Right renal pelvis (tissue), 4 donors: Measurements from ENCODE around the gene PLCB3. TPM values are rescaled to one million over a fixed set of nuclear protein-coding genes. Genes with fewer than 3 reads are reported as not detected.

Experiments
- DNase-seq, 4 donors: peaks; one replicate each; pipeline ENCODE4 v3.0.0-alpha.2; 2013; ENCODE audit warnings: low read depth in 4 of 4, low spot score in 3 of 4, missing footprints in 1 of 4
- polyA plus RNA-seq, 4 donors: library from polyadenylated mRNA; unstranded; fragments of 120-200 nt; gene quantifications; one replicate each; pipeline ENCODE4 v1.2.1, GENCODE V29; 2013; ENCODE audit not compliant: insufficient read length in 4 of 4

The PLCB3 gene
- polyA plus RNA-seq, 4 donors, result 12.2 to 15.1 (median 13.8) TPM

DNA sequence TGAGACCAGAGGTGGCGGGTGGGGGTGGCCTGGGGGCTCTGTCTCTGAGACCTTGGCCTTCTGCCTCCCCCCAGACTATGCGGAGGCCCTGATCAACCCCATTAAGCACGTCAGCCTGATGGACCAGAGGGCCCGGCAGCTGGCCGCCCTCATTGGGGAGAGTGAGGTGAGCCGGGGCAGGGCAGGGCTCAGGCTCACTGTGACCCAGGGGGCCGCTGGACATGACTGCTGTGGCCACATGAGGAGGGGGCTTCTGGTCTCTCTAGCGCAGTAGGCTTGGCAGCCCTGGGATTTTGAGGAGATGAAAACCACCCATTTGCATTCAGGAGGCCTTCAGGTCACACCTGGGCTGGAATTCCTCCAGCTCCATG is 12.6 kb downstream of the PLCB3 start:
- DNase-seq, result no peak

- no peak for DNase-seq
These were observed 13.1 kb downstream of the PLCB3 start for GRCh38 chr11:64264371-64264852.

GRCh38 chr11:64265176-64266160 is 14.1 kb downstream of the PLCB3 start:
- no peak for DNase-seq

DNA sequence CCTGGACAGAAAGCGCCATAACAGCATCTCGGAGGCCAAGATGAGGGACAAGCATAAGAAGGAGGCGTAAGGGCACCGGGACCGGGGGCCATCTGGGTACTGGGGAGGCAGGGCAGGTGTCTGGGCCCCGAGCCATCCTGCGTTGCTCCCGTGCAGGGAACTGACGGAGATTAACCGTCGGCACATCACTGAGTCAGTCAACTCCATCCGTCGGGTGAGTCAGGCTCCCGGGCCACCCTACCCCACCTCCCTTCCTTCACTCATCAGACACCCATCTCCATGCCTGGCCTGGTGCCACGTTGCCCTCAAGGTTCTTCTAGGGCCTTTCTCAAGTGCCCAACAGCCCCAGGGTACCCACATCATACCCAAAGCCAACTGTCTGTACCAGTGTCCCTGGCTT is 15.0 kb downstream of the PLCB3 start:
- DNase-seq, result no peak

DNA sequence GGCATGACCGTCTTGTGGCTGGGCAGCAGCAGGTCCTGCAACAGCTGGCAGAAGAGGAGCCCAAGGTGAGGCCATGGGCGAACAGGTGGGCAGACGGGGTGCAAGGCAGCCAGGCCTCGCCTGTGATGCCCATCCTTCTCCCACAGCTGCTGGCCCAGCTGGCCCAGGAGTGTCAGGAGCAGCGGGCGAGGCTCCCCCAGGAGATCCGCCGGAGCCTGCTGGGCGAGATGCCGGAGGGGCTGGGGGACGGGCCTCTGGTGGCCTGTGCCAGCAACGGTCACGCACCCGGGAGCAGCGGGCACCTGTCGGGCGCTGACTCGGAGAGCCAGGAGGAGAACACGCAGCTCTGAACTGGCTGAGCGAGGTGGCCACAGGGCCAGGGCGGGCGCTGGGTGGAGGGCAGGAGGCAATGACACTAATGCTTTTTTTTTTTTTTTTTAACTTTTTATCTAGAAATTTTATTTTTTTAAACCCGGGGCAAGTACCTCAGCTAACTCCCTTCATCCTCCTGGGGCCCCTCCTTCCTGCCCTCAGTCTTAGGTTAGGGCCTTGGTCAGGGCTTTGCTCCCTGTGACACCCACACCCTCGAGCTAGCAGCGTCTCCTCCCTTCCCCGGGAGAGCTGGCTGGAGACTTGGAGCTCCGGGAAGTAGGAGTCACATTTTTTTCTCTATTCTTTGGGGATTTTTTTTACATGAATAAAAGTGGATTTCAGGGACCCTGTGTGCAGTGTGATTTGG is 16.0 kb downstream of the PLCB3 start:
- DNase-seq, result no peak

DNA sequence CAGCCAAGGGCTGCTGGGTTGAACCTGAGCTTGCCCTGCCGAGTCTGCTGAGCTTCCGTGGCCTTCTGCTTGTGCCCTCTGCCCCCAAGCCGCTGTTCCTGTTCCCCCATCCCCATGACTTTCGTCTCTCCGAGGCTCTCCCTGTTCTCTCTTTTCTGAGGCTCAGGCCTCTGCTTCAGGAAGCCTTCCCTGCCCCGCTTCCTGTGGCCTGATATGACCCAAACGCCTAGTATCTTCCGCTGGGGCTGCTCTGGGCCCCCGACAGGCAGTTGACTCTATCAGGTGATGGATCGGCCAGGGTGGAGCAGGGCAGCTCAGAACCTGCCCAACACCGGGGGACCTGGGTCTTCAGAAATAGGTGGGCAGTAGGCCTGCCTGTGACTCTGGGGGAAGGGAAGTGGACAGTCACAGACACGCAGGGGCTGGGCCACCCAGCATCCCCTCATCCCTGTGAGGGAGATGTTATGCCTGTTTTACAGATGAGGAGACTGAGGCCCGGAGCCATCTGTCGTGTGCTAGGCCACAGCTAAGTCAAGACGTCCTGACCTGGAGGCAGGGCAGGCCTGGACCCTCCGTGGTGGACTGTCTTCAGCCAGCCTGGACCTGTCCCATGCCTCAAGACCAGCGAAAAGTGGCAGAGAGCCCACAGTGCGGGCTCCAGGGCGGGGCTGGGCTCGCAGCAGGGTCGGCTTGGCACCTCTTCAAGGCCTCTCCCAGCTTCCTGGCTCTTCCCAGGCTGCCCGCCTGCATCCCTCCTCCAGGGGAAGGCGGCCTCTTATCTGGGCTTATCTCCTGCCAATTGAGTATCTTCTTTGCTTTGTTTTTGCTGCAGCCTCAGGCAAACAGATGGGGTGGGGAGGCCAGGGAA is 16.9 kb downstream of the PLCB3 start:
- no peak for DNase-seq

DNA sequence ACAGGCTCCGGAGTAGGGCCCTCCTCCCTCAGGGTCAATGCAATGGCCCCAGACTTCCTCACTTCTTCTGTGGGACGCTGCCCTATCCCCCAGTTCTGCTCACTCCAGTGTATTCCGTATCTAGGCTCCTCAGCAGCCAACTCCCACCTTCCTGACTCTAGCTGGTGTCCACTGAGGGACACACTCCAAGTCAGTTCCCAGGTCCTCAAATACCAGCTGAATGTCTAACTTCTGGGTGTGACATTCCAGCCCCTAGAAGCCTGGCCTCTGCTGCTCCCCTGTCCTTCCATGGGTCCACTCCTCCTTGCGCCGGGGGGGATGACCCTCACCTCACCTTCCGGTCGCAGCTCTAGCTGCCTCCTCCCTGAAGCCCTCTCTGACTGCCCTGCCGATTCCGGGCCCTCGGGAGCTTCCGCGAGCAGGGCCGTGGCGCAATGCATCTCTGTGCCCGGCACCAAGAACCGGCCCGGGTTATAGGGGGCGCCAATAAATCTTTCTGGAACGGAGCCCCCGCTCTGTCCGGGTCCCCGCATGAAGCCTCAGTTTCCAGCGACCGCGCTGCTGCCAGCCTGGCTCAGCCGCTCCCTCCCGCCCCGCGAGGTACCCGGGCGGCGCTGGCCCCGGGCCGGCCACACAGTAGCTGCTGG is 17.7 kb downstream of the PLCB3 start:
- no peak for DNase-seq

GRCh38 chr11:64269540-64270220 is 18.4 kb downstream of the PLCB3 start:
- peak; percentile 98 to 99 (median 98) for DNase-seq

GRCh38 chr11:64275031-64275800 is 23.9 kb downstream of the PLCB3 start:
- DNase-seq, result no peak

- DNase-seq, result no peak
These were observed 24.5 kb downstream of the PLCB3 start for GRCh38 chr11:64275841-64276240.

GRCh38 chr11:64276653-64277431 is 25.5 kb downstream of the PLCB3 start:
- DNase-seq, result no peak

DNA sequence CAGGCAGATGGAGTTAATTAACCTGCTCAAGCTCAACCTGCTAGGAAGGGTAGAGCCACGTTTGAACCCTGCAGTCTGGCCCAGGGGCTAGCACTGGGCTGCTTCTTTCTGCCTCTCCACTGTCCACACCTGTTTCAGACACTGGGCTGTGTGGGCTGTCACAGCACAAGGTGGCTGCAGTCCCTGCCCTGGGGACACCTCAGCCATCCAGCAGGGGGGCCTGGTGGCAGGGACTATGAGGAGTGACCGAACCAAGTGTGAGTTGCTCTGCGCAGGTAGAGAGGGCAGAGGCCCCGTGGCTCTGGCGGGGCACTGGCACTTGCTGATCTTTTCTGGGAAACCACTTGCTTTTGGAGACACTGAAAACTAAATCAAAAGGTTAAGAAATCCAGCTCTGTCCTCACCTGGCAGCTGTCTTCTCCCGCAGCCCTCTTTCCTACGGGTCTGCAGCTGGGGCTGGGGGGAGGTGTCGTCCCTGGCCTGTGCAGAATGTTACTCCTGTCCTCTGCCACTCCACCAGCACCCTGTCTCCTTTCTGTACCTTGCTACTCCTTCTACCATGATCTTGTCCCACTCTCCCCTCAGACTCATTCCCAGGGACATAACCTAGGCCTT is 27.4 kb downstream of the PLCB3 start:
- DNase-seq, result no peak

DNA sequence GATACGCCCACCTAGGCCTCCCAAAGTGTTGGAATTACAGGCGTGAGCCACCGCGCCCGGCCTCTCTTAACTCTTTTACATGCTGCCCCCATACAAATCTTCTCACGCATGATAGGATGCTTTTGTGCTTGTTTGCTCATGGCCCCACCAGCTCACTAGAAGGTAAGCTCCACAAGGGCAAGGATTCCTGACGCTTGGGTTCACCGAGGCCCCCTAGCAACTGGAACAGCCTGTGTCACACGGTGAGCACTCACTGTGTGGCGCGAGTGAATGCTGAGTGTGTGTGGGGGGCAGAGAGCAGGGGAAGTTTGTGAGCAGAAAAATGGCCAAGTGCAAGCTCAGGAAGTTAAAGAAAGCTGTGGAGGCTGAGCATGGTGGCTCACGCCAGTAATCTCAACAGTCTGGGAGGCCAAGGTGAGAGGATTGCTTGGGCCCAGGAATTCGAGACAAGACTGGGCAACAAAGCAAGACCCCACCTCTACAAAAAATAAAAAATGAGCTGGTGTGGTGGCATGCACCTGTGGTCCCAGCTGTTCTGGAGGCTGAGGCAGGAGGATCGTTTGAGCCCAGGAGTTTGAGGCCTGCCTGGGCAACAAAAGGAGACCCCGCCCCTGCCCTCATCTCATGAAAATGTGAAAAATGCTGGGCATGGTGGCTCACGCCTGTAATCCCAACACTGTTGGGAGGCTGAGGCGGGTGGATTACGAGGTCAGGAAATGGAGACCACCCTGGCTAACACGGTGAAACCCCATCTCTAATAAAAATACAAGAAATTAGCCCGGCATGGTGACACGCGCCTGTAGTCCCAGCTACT is 30.8 kb downstream of the PLCB3 start:
- no peak for DNase-seq

- no peak for DNase-seq
These were observed 31.8 kb downstream of the PLCB3 start for GRCh38 chr11:64283092-64283491.

GRCh38 chr11:64284048-64284961 is 33.0 kb downstream of the PLCB3 start, which contains the start of gene BAD:
Gene BAD, minus strand, starts transcription at chr11:64284665. Its CDS starts 297 bp downstream, at chr11:64284368.
- DNase-seq, result peak in 3 of 4 donors; percentile 86 to 87 (median 87)
